UCSD-AML1 (cell line): ENCODE data around the gene LRSAM1.
A peak's percentile ranks its signal among the peaks of the same experiment; 100 is the strongest.

Experiments used
- DNase-seq: peaks from one replicate; lab custom pipeline; 2025; ENCODE audit not compliant: unreplicated experiment; lab: John Stamatoyannopoulos, UW

Gene LRSAM1

GRCh38 chr9:127495884-127496555 lies 44.7 kb downstream of the LRSAM1 start:
- no peak for DNase-seq

- no peak for DNase-seq
These were observed 45.7 kb downstream of the LRSAM1 start for GRCh38 chr9:127496974-127497373.

- no peak for DNase-seq
These were observed 46.5 kb downstream of the LRSAM1 start for GRCh38 chr9:127497656-127498290.

- no peak for DNase-seq
These were observed 47.0 kb downstream of the LRSAM1 start for GRCh38 chr9:127498298-127498697.

- DNase-seq, result no peak
These were observed 49.1 kb downstream of the LRSAM1 start for GRCh38 chr9:127500399-127500798.

- DNase-seq, result no peak
These were observed 49.6 kb downstream of the LRSAM1 start for GRCh38 chr9:127500862-127501261.

- DNase-seq, result no peak
These were observed 50.6 kb downstream of the LRSAM1 start for GRCh38 chr9:127501821-127502343.

- DNase-seq, result no peak
These were observed 51.5 kb downstream of the LRSAM1 start for GRCh38 chr9:127502706-127503378.

GRCh38 chr9:127503379-127503921 lies 52.1 kb downstream of the LRSAM1 start:
- no peak for DNase-seq

- DNase-seq, result peak; percentile 79
These were observed 52.9 kb downstream of the LRSAM1 start for GRCh38 chr9:127503947-127504886.

GRCh38 chr9:127504887-127505251 lies 53.6 kb downstream of the LRSAM1 start:
- DNase-seq, result no peak

- DNase-seq, result peak; percentile 45
These were observed 54.2 kb downstream of the LRSAM1 start for GRCh38 chr9:127505396-127506116.

- DNase-seq, result no peak
These were observed 55.0 kb downstream of the LRSAM1 start for GRCh38 chr9:127506117-127506813.

- DNase-seq, result no peak
These were observed 55.8 kb downstream of the LRSAM1 start for GRCh38 chr9:127506814-127507750.

GRCh38 chr9:127507751-127508648 lies 56.7 kb downstream of the LRSAM1 start:
- no peak for DNase-seq

GRCh38 chr9:127508901-127509260 lies 57.6 kb downstream of the LRSAM1 start:
- DNase-seq, result no peak

- DNase-seq, result no peak
These were observed 58.1 kb downstream of the LRSAM1 start for GRCh38 chr9:127509261-127509954.
